HepG2 (cell line): ENCODE results near the gene PSMC3IP. TPM values are rescaled to one million over a fixed set of nuclear protein-coding genes. Genes with fewer than 3 reads are reported as not detected.

Source experiments
- ATF4 ChIP-seq, 2 experiments: fragments of 450-650 bp in 1 of 2; sonication (generic) in 1 of 2; formaldehyde crosslinking; IDR thresholded peaks; 2 replicates each; pipeline versions ENCODE4 v1.5.0 to v1.8.0; 2020 to 2022; ENCODE audit warnings: mild to moderate bottlenecking in 1 of 2, missing genetic modification reagents in 1 of 2
- CTCF ChIP-seq: sonication (generic); formaldehyde crosslinking; IDR thresholded peaks from 2 replicates; pipeline ENCODE4 v1.5.0; 2020; ENCODE audit warnings: mild to moderate bottlenecking, missing genetic modification reagents, moderate library complexity
- DZIP1 ChIP-seq: sonication (generic); formaldehyde crosslinking; IDR thresholded peaks from 2 replicates; pipeline ENCODE4 v1.5.0; 2020; ENCODE audit warnings: mild to moderate bottlenecking, missing genetic modification reagents
- HDAC2 ChIP-seq: sonication (generic); formaldehyde crosslinking; IDR thresholded peaks from 2 replicates; pipeline ENCODE4 v1.4.0; 2020; ENCODE audit warnings: missing genetic modification reagents
- KDM3A ChIP-seq: IDR thresholded peaks from 2 replicates; pipeline ENCODE4 v1.6.1; 2018; ENCODE audit warnings: low read depth, missing compliant biosample characterization
- MED1 ChIP-seq: sonication (generic); formaldehyde crosslinking; IDR thresholded peaks from 2 replicates; pipeline ENCODE4 v1.4.0; 2020; ENCODE audit warnings: missing genetic modification reagents
- MTA3 ChIP-seq: sonication (generic); formaldehyde crosslinking; IDR thresholded peaks from 2 replicates; pipeline ENCODE4 v1.4.0; 2020; ENCODE audit warnings: missing genetic modification reagents
- NCOA5 ChIP-seq: sonication (generic); formaldehyde crosslinking; IDR thresholded peaks from 2 replicates; pipeline ENCODE4 v1.4.0; 2020; ENCODE audit warnings: missing genetic modification reagents
- PBX3 ChIP-seq: sonication (generic); formaldehyde crosslinking; IDR thresholded peaks from 2 replicates; pipeline ENCODE4 v1.8.1; 2023; ENCODE audit warnings: missing genetic modification reagents, inconsistent platforms, borderline replicate concordance
- PITX1 ChIP-seq: sonication (generic); formaldehyde crosslinking; IDR thresholded peaks from 2 replicates; pipeline ENCODE4 v1.5.1; 2020; ENCODE audit warnings: mild to moderate bottlenecking, missing genetic modification reagents
- RARA ChIP-seq: IDR thresholded peaks from 2 replicates; pipeline ENCODE4 v1.6.1; 2016; ENCODE audit warnings: missing genetic modification reagents, missing compliant biosample characterization
- SAP130 ChIP-seq: IDR thresholded peaks from 2 replicates; pipeline ENCODE4 v1.6.1; 2016; ENCODE audit warnings: low read depth
- SOX6 ChIP-seq, 2 experiments: fragments of 450-650 bp in 1 of 2; sonication (generic) in 1 of 2; formaldehyde crosslinking in 1 of 2; IDR thresholded peaks; 2 replicates each; pipeline versions ENCODE4 v1.4.0 to v1.6.1; 2017 to 2020; ENCODE audit warnings: antibody characterized with exemption in 1 of 2, mild to moderate bottlenecking in 1 of 2, missing genetic modification reagents in 1 of 2
- ZKSCAN8 ChIP-seq: IDR thresholded peaks from 2 replicates; pipeline ENCODE4 v1.6.1; 2016; ENCODE audit warnings: borderline replicate concordance, missing genetic modification reagents, missing compliant biosample characterization
- ZNF138 ChIP-seq: sonication (generic); formaldehyde crosslinking; IDR thresholded peaks from 2 replicates; pipeline ENCODE4 v1.5.0; 2020; ENCODE audit warnings: mild to moderate bottlenecking, low read depth, missing genetic modification reagents
- ZNF512 ChIP-seq: sonication (generic); formaldehyde crosslinking; IDR thresholded peaks from 2 replicates; pipeline ENCODE4 v1.4.0; 2020; ENCODE audit warnings: mild to moderate bottlenecking, missing genetic modification reagents
- ZNF678 ChIP-seq: sonication (generic); formaldehyde crosslinking; IDR thresholded peaks from 2 replicates; pipeline ENCODE4 v1.4.0; 2020; ENCODE audit warnings: mild to moderate bottlenecking, missing genetic modification reagents
- ZNF800 ChIP-seq: sonication (generic); formaldehyde crosslinking; IDR thresholded peaks from 2 replicates; pipeline ENCODE4 v1.4.0; 2020; ENCODE audit warnings: missing genetic modification reagents
- polyA plus RNA-seq, 8 experiments: library from polyadenylated mRNA; depleted of rRNA in 3 of 8; stranded (reverse) in 7 of 8; unstranded in 1 of 8; fragments of >200 nt; fragmentation: Illumina TruSeq in 4 of 8; extraction: Trizol in 4 of 8; gene quantifications; 2 replicates each; pipeline versions ENCODE4 v1.2.1 to v1.2.3, GENCODE V29; 2011 to 2016; ENCODE audit warnings: low read depth in 4 of 8, missing spikeins in 1 of 8, mixed read lengths in 1 of 8; ENCODE audit not compliant: insufficient read depth in 1 of 8
- total RNA-seq, 5 experiments: library from RNA; depleted of rRNA; stranded (reverse); fragments of >200 nt; fragmentation: Illumina TruSeq; extraction: Trizol; gene quantifications; 2 replicates each; pipeline ENCODE4 v1.2.3, GENCODE V29; 2016; ENCODE audit warnings: low read depth in 1 of 5

Gene PSMC3IP
- total and polyA plus RNA-seq, 2 of the 13 experiments (the other 11 are each of a cell fraction or from before 2014, with no cell fraction given), result 6.5 to 22.4 TPM

GRCh38 chr17:42577532-42578281, at the start of gene PSMC3IP (continued):
- peak; percentile 43 for TF ChIP-seq ZNF800 (CRISPR knock-in tag)
- peak; percentile 86; the same call in 1 of the 2 replicates for TF ChIP-seq ZNF138 (CRISPR knock-in tag)
- TF ChIP-seq SAP130 (CRISPR knock-in tag), result peak; percentile 100
- peak; percentile 37; the same call in 1 of the 2 replicates for TF ChIP-seq PITX1 (CRISPR knock-in tag)
- TF ChIP-seq ZKSCAN8, result peak; percentile 46; the same call in 1 of the 2 replicates
- TF ChIP-seq DZIP1 (CRISPR knock-in tag), result peak; percentile 90
- peak in 1 of 2 experiments; percentile 10; a peak in 1 of 4 replicates for TF ChIP-seq ATF4 (CRISPR knock-in tag; IDR thresholded peaks at IDR 0.05)
- no peak; the same call in 1 of the 2 replicates for TF ChIP-seq NCOA5 (CRISPR knock-in tag)
- TF ChIP-seq ZNF678 (CRISPR knock-in tag), result peak; percentile 71; the same call in 1 of the 2 replicates
- TF ChIP-seq SOX6 (IDR thresholded peaks at IDR 0.05), result no peak
- TF ChIP-seq SOX6 (CRISPR knock-in tag; IDR thresholded peaks at IDR 0.05), result peak; percentile 48
- TF ChIP-seq HDAC2 (CRISPR knock-in tag), result no peak
- TF ChIP-seq RARA (CRISPR knock-in tag), result peak; percentile 54
- peak; percentile 84 for TF ChIP-seq CTCF (CRISPR knock-in tag)
- TF ChIP-seq MED1 (CRISPR knock-in tag), result peak; percentile 75
- 0 out of 2 replicates have a peak, but pooled peaks have one; percentile 57 for TF ChIP-seq ZNF512 (CRISPR knock-in tag)
- no peak for TF ChIP-seq MTA3
- peak; percentile 56; the same call in 1 of the 2 replicates for TF ChIP-seq KDM3A (CRISPR knock-in tag)
- no peak for TF ChIP-seq PBX3 (CRISPR knock-in tag)
